CD4-positive, alpha-beta T cell treated with Interleukin-2 at 100 ng/mL for 4 hours (primary cell): Measurements from ENCODE around the gene C20orf141.

Source experiments
- DNase-seq: peaks from one replicate; pipeline ENCODE4 v3.0.0-alpha.2; 2020; ENCODE audit warnings: low spot score

C20orf141 gene

GRCh38 chr20:2851086-2851485 lies 36.3 kb downstream of the C20orf141 start:
- DNase-seq: no peak

DNA sequence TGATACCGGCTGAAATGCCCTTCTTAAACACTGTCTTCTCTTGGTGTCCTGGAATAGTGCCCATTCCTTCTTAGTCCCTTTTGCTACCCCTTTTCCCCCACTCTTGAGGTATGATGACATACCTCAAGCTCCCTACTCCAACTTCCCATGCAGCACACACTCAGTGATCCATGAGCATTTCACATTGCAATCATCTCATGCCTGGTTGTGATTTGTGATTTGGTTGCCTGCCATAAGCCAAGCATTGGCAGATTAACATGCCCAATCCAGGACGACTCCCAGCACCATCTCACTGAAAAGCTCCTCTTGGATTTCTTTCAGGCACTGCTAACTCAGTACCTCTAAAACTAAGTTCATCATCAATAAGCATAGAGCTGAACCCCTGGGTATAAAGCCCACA lies 43.8 kb downstream of the C20orf141 start:
- DNase-seq: no peak

DNA sequence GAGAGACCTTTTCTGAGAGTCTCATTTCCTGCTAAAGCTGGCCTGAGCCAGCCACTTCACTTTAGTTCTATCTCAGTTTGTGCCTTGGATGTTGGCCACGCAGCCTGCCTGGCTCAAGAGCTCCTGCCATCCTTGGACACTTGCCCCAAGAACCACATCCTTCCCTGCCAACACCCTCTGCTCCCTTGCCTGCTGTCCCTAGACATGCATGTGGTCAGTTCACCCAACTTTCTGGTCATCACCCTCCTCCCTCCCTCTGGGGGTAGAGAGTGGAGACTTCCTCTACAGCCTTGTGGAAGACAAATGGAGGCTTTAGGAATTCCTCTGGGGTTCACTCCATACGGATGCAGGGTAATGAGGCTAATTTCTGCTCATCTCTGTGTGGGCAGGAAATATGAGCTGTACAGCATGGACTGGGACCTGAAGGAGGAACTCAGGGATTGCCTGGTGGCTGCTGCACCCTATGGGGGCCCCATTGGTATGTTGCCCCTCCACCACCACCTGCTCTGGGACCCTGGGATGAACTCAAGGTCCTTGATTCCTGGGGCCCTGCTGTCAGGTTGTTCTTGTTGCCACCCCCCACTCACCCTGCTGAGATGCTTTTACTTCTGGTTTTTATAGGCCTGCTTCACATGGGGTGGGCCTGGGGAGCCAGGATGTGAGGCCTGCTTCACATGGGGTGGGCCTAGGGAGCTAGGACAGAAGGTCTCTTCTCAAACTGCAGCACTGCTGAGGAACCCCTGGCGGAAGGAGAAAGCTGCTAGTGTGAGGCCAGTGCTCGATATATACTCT lies 44.7 kb downstream of the C20orf141 start:
- no peak for DNase-seq

- no peak for DNase-seq
Measured at GRCh38 chr20:2864626-2865025, 49.8 kb downstream of the C20orf141 start.

DNA sequence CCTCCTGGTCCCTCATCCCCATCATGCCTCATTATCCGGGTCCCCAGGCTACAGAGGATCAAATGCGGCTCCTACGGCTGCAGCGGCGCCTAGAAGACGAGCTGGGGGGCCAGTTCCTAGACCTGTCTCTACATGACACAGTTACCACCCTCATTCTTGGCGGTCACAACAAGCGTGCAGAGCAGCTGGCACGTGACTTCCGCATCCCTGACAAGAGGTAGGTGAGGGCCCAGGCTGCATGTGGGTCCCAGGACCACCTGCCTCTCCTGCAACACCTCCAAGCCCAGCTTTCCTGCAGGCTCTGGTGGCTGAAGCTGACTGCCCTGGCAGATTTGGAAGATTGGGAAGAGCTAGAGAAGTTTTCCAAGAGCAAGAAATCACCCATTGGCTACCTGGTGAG lies 50.3 kb downstream of the C20orf141 start:
- no peak for DNase-seq
